ENCODE measurements around the gene ZNF396. TPM values are rescaled to one million over a fixed set of nuclear protein-coding genes. Genes with fewer than 3 reads are reported as not detected.

The ZNF396 gene
- total and polyA plus RNA-seq, 2 experiments from 2014 or later = 2.8 to 3.8 TPM

DNA sequence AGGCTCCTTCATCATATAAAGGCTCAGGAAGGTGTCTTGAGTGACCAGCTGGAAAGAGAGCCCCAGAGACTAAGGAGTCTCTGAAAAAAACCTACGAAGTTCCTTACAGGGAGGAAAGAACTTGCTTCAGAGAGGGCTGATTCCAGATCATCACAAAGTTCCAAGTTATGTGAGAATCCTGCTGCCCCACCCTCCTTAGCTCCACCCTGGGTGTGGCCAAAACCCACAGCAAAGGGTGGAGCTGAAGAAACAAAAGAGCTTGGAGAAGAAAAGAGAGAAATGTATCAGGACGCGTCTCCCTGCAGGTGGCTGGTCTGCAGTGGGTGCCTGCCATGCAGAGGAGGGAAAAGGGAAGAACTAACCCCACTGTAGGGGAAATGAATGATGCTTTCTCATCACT is 32.8 kb upstream of the ZNF396 start:
- no peak for DNase-seq (ENCODE audit: low read depth in 1 of 2, low spot score in 1 of 2)
- Histone ChIP-seq H3K4me3 (no peak overlapping the region), H3K9me3 (ENCODE audit: low read depth) (no peaks in the 10 kb centered on the region), H3K27ac (no peak overlapping the region), H3K36me3 (no peaks in the 10 kb centered on the region), H3K4me1 (ENCODE audit: low read depth) (no peaks in the 10 kb centered on the region), H3K27me3 (no peaks in the 10 kb centered on the region)
- TF ChIP-seq, protein P1, sequence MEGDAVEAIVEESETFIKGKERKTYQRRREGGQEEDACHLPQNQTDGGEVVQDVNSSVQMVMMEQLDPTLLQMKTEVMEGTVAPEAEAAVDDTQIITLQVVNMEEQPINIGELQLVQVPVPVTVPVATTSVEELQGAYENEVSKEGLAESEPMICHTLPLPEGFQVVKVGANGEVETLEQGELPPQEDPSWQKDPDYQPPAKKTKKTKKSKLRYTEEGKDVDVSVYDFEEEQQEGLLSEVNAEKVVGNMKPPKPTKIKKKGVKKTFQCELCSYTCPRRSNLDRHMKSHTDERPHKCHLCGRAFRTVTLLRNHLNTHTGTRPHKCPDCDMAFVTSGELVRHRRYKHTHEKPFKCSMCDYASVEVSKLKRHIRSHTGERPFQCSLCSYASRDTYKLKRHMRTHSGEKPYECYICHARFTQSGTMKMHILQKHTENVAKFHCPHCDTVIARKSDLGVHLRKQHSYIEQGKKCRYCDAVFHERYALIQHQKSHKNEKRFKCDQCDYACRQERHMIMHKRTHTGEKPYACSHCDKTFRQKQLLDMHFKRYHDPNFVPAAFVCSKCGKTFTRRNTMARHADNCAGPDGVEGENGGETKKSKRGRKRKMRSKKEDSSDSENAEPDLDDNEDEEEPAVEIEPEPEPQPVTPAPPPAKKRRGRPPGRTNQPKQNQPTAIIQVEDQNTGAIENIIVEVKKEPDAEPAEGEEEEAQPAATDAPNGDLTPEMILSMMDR (IDR thresholded peaks at IDR 0.05; ENCODE audit: low read depth, low read length) = no peak

DNA sequence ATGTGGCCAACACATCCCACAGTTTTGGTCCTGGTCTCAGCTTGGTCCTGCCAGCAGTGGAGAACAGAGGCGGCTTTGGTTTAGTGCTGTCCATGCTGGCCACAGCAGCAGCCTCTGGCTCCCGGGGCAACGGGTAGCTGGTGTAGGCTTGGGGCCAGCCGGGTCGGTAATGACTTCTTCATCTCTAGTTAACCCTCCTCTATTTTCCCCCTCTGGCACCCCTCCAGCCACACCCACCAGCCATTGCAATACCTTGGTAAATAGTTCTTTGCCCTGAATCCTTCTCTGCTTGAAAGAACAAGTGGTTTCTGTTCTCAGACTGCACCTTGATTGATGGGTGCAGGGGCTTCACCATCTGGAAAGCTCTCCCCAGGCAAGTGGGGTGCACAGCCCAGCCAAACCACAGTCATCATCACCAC is 31.7 kb upstream of the ZNF396 start:
- TF ChIP-seq, protein P1 (IDR thresholded peaks at IDR 0.05; ENCODE audit: low read depth, low read length) = no peak
- no peaks in the 10 kb centered on the region for H3K27me3 ChIP-seq
- no peak for DNase-seq (ENCODE audit: low read depth in 1 of 2, low spot score in 1 of 2)

DNA sequence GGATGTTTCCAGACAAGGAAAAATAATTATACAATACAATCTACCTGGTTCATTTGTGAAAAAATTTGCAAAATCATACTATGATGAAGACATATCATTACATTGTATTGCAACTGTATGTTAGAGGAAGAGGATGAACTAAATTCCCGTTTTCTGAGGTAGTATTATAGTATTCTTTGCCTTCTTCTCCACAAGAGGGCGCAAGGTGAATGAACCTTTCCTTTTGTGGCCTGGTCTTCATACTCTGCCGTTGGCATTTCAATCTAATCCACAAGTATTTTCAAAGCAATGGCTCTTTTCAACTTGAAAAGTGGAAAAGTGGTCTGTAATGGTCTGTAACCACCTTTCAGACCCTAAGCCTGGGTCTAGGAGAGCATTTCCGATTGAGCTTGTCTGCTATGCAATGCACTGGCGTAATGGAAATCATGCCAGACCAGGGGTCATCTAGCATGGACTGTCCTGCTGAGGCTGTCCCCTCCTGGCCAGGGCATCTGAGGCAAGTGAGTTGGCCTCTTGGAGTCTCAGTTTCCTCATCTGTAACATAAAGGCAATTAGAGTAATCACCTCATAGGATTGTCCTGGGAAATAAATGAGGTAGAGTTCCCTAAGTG is 30.8 kb upstream of the ZNF396 start:
- H3K4me3 ChIP-seq = no peak overlapping the region

More for the DNA sequence above, 31.7 kb upstream of the ZNF396 start:
- Histone ChIP-seq H3K36me3 (no peaks in the 10 kb centered on the region), H3K9me3 (ENCODE audit: low read depth) (no peaks in the 10 kb centered on the region), H3K4me1 (ENCODE audit: low read depth) (no peaks in the 10 kb centered on the region), H3K4me3 (no peak overlapping the region), H3K27ac (no peak overlapping the region)

DNA sequence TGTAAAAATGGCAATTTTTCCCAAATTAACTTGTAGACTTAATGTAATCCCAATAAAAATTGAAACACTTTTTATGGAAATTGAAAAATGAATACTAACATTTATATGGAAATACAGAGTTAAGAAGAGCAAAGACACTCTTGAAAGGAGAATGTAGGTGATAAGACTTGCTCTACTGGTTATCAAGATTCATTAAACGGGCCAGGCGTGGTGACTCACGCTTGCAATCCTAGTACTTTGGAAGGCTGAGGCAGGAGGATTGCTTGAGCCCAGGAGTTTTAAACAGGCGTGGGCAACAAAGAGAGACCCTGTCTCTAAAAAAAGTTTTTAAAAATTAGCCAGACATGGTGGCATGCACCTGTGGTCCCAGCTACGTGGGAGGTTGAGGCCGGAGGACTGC is 29.5 kb upstream of the ZNF396 start:
- Histone ChIP-seq H3K9me3 (ENCODE audit: low read depth) (no peaks in the 10 kb centered on the region), H3K36me3 (no peaks in the 10 kb centered on the region), H3K27ac (no peak overlapping the region), H3K4me3 (no peak overlapping the region), H3K4me1 (ENCODE audit: low read depth) (no peaks in the 10 kb centered on the region), H3K27me3 (no peaks in the 10 kb centered on the region)
- peak in 1 of 2 donors; percentile 13 for DNase-seq (ENCODE audit: low read depth in 1 of 2, low spot score in 1 of 2)
- TF ChIP-seq, protein P1 (IDR thresholded peaks at IDR 0.05; ENCODE audit: low read depth, low read length) = no peak

More for the DNA sequence above, 30.8 kb upstream of the ZNF396 start:
- Histone ChIP-seq H3K4me1 (ENCODE audit: low read depth) (no peaks in the 10 kb centered on the region), H3K36me3 (no peaks in the 10 kb centered on the region), H3K9me3 (ENCODE audit: low read depth) (no peaks in the 10 kb centered on the region), H3K27ac (no peak overlapping the region), H3K27me3 (no peaks in the 10 kb centered on the region)
- DNase-seq (ENCODE audit: low read depth in 1 of 2, low spot score in 1 of 2) = peak; percentile 79 to 83
- TF ChIP-seq, protein P1 (IDR thresholded peaks at IDR 0.05; ENCODE audit: low read depth, low read length) = peak; percentile 74

DNA sequence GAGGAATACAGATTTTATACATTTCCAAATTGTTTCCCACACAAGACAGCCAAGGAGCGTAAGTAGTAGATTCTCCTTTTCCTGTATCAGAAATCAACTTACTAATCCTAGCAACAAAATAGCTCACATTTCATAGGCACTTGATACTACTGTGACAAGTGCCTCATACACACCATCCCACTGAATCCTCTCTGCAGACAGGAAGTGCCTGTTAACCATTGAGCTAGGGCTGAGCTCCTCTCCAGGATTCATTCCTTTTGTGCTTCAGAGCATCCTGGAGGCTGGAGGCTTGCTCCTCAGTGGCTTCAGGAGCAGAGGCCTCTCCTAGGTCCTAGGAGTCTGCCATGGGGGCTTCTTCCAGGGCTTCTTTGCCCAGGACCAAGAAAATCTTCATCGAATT is 20.8 kb upstream of the ZNF396 start:
- Histone ChIP-seq H3K27ac (no peak overlapping the region), H3K36me3 (no peaks in the 10 kb centered on the region), H3K27me3 (no peaks in the 10 kb centered on the region), H3K4me1 (ENCODE audit: low read depth) (no peaks in the 10 kb centered on the region), H3K4me3 (no peak overlapping the region), H3K9me3 (ENCODE audit: low read depth) (no peaks in the 10 kb centered on the region)
- TF ChIP-seq, protein P1 (IDR thresholded peaks at IDR 0.05; ENCODE audit: low read depth, low read length) = no peak
- no peak for DNase-seq (ENCODE audit: low read depth in 1 of 2, low spot score in 1 of 2)
